Osteoblast (primary cell): ENCODE measurements around the gene SRD5A1. TPM values are rescaled to one million over a fixed set of nuclear protein-coding genes. Genes with fewer than 3 reads are reported as not detected.
"Not testable (repeated sequence)": the region's sequence is repeated elsewhere in the genome, so short reads cannot be mapped to it uniquely, and the experiment has no call there.

ENCODE experiments used
- DNase-seq: peaks from one replicate; pipeline ENCODE4 v3.0.0; 2011; ENCODE audit warnings: low spot score, mixed read lengths; ENCODE audit not compliant: insufficient read length; ENCODE audit errors: missing footprints
- H2AFZ ChIP-seq: 2 replicates; pipeline ENCODE4 v1.6.0; 2011; ENCODE audit warnings: mild to moderate bottlenecking, low read length
- H3K27ac ChIP-seq: 2 replicates; pipeline ENCODE4 v1.5.1; 2011; ENCODE audit warnings: mild to moderate bottlenecking, low read depth, low read length, moderate library complexity
- H3K27me3 ChIP-seq: 2 replicates; pipeline ENCODE4 v1.6.0; 2012; ENCODE audit warnings: mild to moderate bottlenecking, control low read depth, inconsistent platforms, low read length, moderate library complexity; ENCODE audit not compliant: insufficient read depth
- H3K36me3 ChIP-seq: 2 replicates; pipeline ENCODE4 v1.5.1; 2011; ENCODE audit warnings: mild to moderate bottlenecking, low read length, control low read depth, moderate library complexity; ENCODE audit not compliant: insufficient read depth
- H3K4me1 ChIP-seq: 2 replicates; pipeline ENCODE4 v1.5.1; 2011; ENCODE audit warnings: mild to moderate bottlenecking, low read length, control low read depth, moderate library complexity; ENCODE audit not compliant: insufficient read depth
- H3K4me2 ChIP-seq: 2 replicates; pipeline ENCODE4 v1.6.0; 2011; ENCODE audit warnings: mild to moderate bottlenecking, low read length; ENCODE audit not compliant: insufficient read depth
- H3K4me3 ChIP-seq: fragments of 200-600 bp; sonication (generic); 3 replicates; pipeline ENCODE4 v1.5.1; 2012; ENCODE audit warnings: mild to moderate bottlenecking, low read length, inconsistent platforms; ENCODE audit not compliant: insufficient read depth
- H3K79me2 ChIP-seq: 2 replicates; pipeline ENCODE4 v1.6.0; 2012; ENCODE audit warnings: mild to moderate bottlenecking, low read length, control low read depth, inconsistent platforms; ENCODE audit not compliant: insufficient read depth
- H3K9me3 ChIP-seq: 2 replicates; pipeline ENCODE4 v1.5.1; 2011; ENCODE audit warnings: low read depth, low read length, control low read depth
- H4K20me1 ChIP-seq: 2 replicates; pipeline ENCODE4 v1.6.0; 2012; ENCODE audit warnings: mild to moderate bottlenecking, low read length, control low read depth; ENCODE audit not compliant: insufficient read depth
- CTCF ChIP-seq: IDR thresholded peaks from 2 replicates; pipeline ENCODE4 v1.5.1; 2011; ENCODE audit warnings: mild to moderate bottlenecking, low read depth, low read length, moderate library complexity; ENCODE audit errors: extremely low read depth
- total RNA-seq: library from RNA; depleted of rRNA; stranded (reverse); fragments of >200 nt; gene quantifications from 2 replicates; pipeline ENCODE4 v1.2.3, GENCODE V29; 2012

The SRD5A1 gene
- total RNA-seq, 1 donor, result 9.4 TPM

GRCh38 chr5:6637590-6637989 lies 4.3 kb downstream of the SRD5A1 start:
- no peaks in the 10 kb centered on the region for H3K36me3 ChIP-seq
- DNase-seq, result no peak
- no peak for TF ChIP-seq CTCF
- H3K27me3 ChIP-seq, result no peaks in the 10 kb centered on the region
- H3K79me2 ChIP-seq, result peaks cover 79% of the 10 kb centered on the region
- no peaks in the 10 kb centered on the region for H3K9me3 ChIP-seq
- peaks cover 5% of the 10 kb centered on the region for H3K4me1 ChIP-seq
- H3K4me3 ChIP-seq, result no peak overlapping the region
- H4K20me1 ChIP-seq, result peaks cover 9% of the 10 kb centered on the region
- no peak overlapping the region for H3K27ac ChIP-seq
- no peak overlapping the region for H3K4me2 ChIP-seq
- H2AFZ ChIP-seq, result no peak overlapping the region

GRCh38 chr5:6638236-6638635 lies 5.0 kb downstream of the SRD5A1 start:
- Histone ChIP-seq H3K27me3 (no peaks in the 10 kb centered on the region), H3K9me3 (no peaks in the 10 kb centered on the region), H3K27ac (no peak overlapping the region), H3K36me3 (no peaks in the 10 kb centered on the region), H4K20me1 (peaks cover 7% of the 10 kb centered on the region), H3K79me2 (peaks cover 81% of the 10 kb centered on the region), H3K4me3 (no peak overlapping the region), H3K4me1 (peaks cover 5% of the 10 kb centered on the region), H3K4me2 (no peak overlapping the region), H2AFZ (no peak overlapping the region)
- no peak for DNase-seq
- no peak for TF ChIP-seq CTCF

GRCh38 chr5:6642655-6643054 lies 9.4 kb downstream of the SRD5A1 start:
- Histone ChIP-seq H3K4me1 (no peaks in the 10 kb centered on the region), H3K27me3 (no peaks in the 10 kb centered on the region), H3K36me3 (no peaks in the 10 kb centered on the region), H2AFZ (no peak overlapping the region), H3K27ac (no peak overlapping the region), H4K20me1 (peaks cover 4% of the 10 kb centered on the region), H3K9me3 (no peaks in the 10 kb centered on the region), H3K4me3 (no peak overlapping the region), H3K79me2 (peaks cover 59% of the 10 kb centered on the region), H3K4me2 (no peak overlapping the region)
- DNase-seq, result no peak
- no peak for TF ChIP-seq CTCF

GRCh38 chr5:6644794-6645241 lies 11.6 kb downstream of the SRD5A1 start:
- no peak for DNase-seq
- Histone ChIP-seq H4K20me1 (peaks cover 4% of the 10 kb centered on the region), H3K27me3 (no peaks in the 10 kb centered on the region), H3K4me1 (no peaks in the 10 kb centered on the region), H3K79me2 (peaks cover 53% of the 10 kb centered on the region), H3K4me3 (no peak overlapping the region), H2AFZ (no peak overlapping the region), H3K36me3 (no peaks in the 10 kb centered on the region), H3K27ac (no peak overlapping the region), H3K9me3 (no peaks in the 10 kb centered on the region), H3K4me2 (no peak overlapping the region)
- no peak for TF ChIP-seq CTCF

DNA sequence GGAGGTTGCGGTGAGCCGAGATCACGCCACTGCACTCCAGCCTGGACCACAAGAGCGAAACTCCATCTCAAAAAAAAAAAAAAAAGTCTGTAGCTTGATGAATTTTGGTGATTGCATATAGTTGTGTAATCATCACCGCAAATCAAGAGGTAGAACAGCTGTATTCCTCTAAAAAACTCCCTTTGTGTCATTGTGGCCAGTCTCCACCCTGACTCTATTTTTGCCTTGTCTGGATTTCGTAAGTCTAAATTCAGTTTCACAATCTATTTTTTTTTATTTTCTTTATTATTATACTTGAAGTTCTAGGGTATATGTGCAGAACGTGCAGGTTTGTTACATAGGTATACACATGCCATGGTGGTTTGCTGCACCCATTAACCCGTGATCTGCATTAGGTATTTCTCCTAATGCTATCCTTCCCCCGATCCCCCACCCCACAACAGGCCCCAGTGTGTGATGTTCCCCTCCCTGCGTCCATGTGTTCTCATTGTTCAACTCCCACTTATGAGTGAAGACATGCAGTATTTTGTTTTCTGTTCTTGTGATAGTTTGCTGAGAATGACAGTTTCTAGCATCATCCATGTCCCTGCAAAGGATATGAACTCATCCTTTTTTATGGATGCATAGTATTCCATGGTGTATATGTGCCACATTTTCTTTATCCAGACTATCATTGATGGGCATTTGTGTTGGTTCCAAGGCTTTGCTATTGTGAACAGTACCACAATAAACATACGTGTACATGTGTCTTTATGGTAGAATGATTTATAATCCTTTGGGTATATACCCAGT lies 12.5 kb downstream of the SRD5A1 start:
- H3K4me3 ChIP-seq, H2AFZ ChIP-seq, DNase-seq, H3K27ac ChIP-seq, H3K27me3 ChIP-seq, H3K4me2 ChIP-seq, H3K36me3 ChIP-seq, H4K20me1 ChIP-seq, H3K4me1 ChIP-seq, H3K9me3 ChIP-seq: not testable (repeated sequence)
- peaks cover 49% of the 10 kb centered on the region for H3K79me2 ChIP-seq
